NCI-H510A (cell line): ENCODE data around the gene RET.

ENCODE experiments used
- DNase-seq: peaks from one replicate; lab custom pipeline; 2025; lab: John Stamatoyannopoulos, UW

The RET gene

GRCh38 chr10:43170491-43170890, 93.6 kb downstream of the RET start:
- no peak for DNase-seq

GRCh38 chr10:43172645-43173044, 95.8 kb downstream of the RET start:
- DNase-seq, result no peak

- DNase-seq, result no peak
Observed at GRCh38 chr10:43173120-43173519, 96.3 kb downstream of the RET start.

GRCh38 chr10:43174969-43175368, 98.1 kb downstream of the RET start:
- DNase-seq, result no peak

GRCh38 chr10:43176271-43176670, 99.4 kb downstream of the RET start:
- no peak for DNase-seq

DNA sequence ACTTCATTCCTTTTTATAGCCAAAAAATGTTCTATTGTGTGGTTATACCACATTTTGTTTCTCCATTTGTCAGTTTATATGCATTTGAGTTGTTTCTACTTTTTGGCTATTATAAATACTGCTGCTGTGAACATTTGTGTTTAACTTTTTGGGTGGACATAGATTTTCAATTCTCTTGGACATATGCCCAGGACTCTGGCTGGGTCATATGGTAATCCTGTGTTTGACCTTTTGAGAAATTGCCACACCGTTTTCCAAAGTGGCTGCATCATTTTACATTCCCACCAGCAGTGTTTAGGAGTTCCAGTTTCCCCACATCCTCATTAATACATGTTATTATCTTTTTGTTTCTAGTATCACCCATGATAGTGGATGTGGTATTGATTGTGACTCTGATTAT, 100.7 kb downstream of the RET start:
- no peak for DNase-seq
